OCI-LY3 (cell line): ENCODE results near the gene BPIFB2.

ENCODE experiments used
- CTCF ChIP-seq: fragments of 200-600, 300-600 bp; sonication (generic); IDR thresholded peaks from 2 replicates; pipeline ENCODE4 v1.5.1; 2014; ENCODE audit warnings: antibody characterized with exemption, low read length, low read depth
- EZH2phosphoT487 ChIP-seq: fragments of 200-600 bp; shearing (Covaris generic); IDR thresholded peaks from 2 replicates; pipeline ENCODE4 v1.6.1; 2018; ENCODE audit warnings: antibody characterized with exemption, mixed run types, low read depth

- no peak for TF ChIP-seq EZH2phosphoT487
- no peak for TF ChIP-seq CTCF
These were observed 30.7 kb downstream of the BPIFB2 start for GRCh38 chr20:33038243-33038642.
